HG02623 (cell line): ENCODE results near the gene PCIF1.

Experiments used
- ATAC-seq: cut with Tn5 transposase; IDR thresholded peaks from one replicate; pipeline ENCODE4 v1.9.1; 2021; ENCODE audit warnings: moderate library complexity; ENCODE audit not compliant: unreplicated experiment

Gene PCIF1

DNA sequence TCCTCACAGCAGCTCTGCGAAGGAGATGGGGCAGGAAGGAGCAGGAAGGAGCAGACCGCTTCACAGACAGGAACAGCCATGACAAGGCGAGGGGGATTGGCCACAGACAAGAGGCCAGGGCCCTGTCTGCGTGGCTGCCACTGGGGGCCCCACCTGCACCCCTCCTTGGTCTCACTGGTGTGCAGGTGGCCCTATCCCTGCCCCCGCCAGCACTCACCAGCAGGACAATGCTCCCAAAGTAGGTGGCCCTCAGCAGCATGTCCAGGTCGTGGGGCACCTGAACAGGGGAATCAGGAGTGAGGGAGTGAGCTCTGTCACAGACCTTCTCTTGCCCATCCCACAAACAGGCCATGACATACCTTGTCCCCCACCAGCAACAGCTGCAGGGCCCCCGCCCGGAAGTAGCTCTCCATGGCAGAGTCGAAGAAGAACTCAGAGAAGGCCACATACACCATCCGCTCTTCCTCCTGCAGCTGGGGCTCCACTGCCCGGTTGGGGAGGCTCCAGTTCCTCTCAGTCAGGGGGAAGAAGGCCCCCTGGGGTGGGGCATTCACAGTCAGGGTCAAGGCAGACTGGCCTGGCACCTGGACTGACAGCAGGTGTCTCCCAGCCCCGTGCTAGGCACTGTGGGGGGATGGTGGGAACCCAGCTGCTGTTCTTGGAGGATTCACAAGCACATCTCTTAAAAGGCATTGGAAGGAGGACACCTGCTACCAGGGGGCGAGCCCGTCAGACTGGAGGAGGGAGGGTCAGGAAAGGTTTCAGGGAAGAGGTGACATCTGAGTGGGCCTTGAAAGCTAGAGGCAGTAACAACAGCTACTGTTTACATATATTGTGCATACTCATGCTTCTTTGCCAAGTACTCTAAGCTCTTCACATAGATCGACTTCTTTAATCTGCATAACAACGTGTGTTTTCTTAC, 29.6 kb upstream of the PCIF1 start:
- no peak for ATAC-seq

DNA sequence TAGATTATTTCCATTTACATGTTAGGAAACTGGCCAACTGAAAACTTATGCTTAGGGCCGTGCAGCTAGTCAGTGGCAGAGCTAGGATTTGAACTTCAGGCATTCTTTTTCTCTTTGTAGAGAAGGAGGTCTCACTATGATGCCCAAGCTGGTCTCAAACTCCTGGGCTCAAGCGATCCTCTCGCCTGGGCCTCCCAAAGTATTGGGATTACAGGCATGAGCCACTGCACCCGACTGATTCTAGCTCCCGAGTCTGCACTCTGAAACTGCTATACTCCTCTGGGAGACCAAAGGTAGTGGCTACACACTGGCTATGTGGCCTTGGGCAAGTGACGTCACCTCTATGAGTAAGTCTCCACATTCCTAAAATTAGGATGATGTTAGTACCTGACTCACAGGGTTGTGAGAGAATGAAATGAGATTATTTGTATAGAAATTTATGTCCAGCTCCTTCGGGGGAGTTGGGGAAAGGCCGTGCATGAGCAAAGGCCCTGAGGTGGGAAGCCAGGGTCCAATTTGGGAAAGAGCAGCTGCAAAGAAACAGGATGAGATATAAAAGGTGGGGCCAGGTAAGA, 28.9 kb upstream of the PCIF1 start:
- ATAC-seq, result no peak

DNA sequence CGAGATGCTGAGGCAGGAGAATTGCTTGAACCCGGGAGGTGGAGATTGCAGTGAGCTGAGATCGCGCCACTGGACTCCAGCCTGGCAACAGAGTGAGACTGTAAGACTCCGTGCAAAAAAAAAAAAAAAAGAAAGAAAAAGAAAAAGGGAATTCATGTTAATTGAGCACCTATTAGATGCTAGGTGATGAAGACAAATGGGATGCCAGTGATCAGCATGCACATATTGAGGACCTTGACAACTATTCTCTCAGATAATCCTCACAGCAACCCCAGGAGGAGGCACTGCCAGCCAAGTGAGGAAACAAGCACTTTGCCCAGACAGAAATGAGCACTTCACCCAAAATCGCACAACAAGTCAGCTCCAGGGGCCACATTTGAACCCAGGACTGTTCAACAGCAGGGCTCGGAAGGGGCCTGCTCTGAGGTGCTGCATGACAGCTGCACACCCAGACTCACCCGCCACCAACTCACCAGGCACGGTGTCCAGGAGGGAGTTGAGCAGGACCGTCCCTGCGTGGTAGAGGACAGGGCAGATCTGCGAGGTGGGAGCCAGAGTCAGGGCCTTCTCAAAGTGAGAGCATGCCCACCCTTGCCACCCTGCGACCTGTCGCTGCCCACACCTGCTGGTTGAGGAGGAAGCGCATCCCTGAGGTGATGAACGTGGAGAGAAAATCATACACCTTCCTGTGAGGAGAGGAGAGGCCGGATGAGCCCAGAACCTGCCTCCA, 27.1 kb upstream of the PCIF1 start:
- no peak for ATAC-seq

DNA sequence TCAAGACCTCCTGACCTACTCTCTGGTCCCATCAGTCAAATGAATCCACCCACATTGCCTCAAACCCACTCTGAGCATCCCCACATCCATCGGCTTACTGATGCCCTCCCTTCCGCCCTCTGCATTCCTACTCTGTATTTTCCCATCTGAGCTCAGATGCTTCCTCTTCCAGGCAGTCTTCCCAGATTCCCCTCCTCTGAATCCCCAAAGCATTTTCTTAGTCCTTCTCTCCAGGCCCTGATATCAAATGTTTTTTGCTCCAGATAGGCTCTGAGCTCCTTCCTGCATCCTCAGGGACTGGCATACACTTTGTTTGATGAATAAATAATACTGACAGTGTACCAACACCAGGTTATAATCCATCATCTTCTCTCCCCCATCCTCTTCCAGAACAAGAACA, 26.4 kb upstream of the PCIF1 start:
- ATAC-seq, result no peak

GRCh38 chr20:45909336-45909808, 25.1 kb upstream of the PCIF1 start:
- no peak for ATAC-seq

- no peak for ATAC-seq
These were observed 24.4 kb upstream of the PCIF1 start for GRCh38 chr20:45909817-45910669.

DNA sequence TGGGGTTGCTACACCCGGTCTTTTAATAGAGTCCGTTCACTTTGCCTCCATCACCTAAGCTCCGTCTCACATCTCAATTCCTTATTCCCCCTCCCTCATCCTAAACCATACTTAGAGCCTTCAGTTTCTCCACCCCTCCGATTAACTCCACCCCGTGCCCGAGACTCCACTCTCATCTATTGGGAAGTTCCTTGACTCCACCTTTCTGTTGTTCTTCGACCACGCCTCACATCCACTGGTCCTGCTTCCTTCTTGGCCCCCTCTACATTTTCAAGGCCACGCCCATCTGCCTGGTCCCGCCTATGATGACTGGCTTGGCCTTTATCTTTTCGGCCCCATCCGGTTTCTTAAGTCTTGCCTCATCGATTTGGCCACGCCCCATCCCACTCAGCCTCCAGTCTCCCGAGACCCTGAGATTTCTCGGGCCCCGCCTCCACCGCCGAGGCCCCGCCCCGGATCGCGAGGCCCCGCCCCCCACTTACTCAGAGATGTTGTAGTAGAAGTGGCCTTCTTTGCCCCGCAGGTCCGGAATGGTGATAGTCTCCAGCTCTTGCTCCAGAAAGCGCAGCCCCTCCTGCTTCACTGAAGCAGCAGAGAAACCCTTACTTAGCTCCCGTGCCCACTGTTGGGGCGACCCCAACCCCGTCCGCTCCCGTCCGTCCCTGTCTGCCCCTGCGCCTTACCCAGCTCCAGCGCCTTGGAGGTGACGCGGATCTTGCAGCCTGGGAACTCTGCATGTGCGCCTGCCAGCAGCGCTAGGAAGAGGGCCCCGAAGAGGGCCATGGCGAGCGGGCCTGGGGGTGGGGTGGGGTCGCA, 23.6 kb upstream of the PCIF1 start:
- ATAC-seq, result peak; percentile 84

DNA sequence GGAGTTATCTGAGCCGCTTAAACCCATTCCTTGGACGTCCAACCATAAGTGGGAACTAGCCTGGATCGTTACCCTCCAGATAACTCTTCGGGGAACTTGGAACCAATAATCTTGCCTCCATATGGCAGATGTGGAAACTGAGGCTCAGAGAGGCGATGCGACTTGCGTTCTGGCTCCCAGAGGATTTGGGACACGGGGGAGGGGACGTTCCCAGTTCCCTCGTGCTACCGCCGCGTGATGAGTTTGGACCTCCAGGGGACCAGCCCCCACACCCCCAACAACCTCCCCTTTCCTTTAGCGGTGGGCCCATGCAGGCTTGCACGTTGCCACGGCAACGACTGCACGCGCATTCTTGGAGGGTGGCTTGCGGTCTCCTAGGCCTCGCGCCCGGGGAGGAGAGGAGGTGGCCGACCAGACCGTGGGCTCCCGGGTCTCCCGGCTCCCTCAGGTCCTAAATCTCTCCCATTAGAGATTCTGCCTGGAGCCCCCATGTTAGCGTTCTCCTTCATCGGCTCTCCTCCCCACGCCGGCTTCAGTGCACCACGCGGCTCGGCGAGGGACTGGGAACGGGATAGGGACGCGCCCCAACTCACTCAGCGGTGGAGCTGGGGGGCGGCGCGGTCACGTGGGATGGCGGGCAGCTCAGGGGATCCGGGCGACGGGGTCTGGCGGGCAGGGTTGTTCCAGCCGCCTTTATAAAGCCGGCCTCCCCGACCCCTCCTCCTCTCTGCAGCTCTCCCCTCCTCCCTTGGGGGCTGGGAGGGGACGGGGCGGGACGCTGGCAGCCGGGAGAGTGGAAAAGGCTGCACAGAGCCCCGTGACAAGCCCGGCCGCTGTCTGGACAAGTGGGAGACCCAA, 22.8 kb upstream of the PCIF1 start, which contains the start of gene PLTP:
Gene PLTP, minus strand, starts transcription at position 670 of the 858 bp plus-strand sequence. CDS start 703 bp downstream, outside the sequence.
- no peak for ATAC-seq

DNA sequence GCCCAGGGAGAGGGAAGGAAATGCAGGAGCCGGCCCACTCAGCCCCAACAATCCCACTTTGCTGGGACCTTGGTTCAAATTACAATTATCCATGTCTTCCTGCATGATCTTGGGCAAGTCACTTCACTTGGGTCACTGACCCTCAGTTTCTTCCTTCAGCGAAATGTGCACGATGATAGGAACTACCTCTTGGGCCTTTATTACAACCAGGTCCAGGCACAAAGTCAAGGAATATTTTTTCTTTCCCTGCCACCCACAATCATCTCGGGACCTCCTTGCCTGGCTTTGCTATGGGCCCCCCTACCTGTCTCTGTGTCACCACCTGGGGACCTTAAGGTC, 22.2 kb upstream of the PCIF1 start:
- no peak for ATAC-seq

DNA sequence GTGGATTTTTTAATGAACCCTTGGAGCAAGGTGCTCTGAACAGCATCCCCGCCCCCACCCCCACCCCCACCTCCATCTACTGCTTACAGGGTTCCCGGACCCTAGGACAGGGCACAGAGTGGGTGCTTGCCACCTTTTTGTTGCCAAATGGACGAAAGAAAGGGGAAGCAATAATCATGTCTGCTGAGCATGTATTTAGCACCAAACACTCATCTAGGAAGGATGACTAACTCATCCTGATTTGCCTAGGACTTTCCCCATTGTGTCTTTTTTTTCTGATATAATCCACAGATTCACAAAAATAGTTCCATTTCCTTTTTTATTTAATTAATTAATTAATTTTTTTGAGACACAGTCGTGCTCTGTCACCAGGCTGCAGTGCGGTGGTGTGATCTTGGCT, 21.4 kb upstream of the PCIF1 start:
- ATAC-seq, result no peak

DNA sequence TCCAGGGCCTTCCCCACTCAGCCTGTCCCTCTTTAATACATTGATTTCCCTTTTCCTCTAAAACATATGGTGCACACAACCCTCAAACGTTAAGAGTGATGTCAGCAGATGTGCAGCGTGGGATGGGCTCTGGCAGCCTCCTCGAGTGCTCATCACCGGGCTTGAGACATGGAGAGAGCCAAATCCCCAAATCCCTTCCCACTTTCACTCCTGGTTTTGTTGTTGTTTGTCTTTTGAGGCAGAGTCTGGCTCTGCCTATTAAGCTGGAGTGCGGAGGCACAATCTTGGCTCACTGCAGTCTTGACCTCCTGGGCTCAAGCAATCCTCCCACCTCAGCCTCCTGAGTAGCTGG, 16.7 kb upstream of the PCIF1 start:
- no peak for ATAC-seq

GRCh38 chr20:45918182-45918737, 16.2 kb upstream of the PCIF1 start:
- no peak for ATAC-seq

GRCh38 chr20:45918779-45919537, 15.5 kb upstream of the PCIF1 start:
- ATAC-seq, result no peak

DNA sequence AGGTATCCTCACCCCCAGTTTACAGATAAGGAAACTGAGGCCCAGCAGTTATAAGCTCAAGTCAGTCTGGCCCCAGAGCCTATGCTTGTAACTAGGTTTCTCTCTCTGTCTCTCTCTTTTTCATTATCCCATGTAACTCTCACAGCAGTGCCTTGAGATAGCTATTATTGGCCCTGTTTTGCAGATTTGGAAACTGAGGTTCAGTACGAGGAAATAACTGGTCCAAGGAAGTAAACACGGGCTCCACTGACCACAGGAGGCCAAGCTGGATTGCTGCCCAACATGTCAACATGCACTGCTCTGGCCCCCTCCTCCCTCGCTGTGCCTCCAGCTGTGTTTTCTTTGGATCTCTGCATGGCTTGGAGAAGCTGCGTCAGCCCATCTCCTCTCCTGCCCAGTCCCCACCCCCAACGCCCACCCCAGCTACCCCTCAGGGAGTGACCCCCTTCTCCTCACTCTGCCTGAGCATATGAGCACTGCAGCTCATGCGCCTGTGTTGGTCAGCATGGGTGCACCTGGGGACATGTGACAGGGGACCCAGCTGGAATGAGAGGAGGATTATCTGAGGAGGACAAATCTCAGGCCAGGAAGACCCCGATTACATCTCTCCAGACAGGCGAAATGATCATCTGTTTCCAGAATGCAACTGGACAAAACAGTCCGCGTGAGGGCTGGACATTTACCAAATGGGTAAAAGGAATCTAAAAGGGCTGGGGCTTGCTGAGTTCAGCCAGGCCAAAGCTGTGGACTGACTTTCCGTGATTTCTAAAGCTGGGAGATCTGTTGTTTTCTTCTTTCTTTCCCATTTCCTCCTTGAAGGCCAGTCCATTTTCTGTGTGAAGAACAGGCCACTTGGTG, 14.7 kb upstream of the PCIF1 start:
- ATAC-seq, result no peak

GRCh38 chr20:45920462-45921336, 13.8 kb upstream of the PCIF1 start:
- no peak for ATAC-seq
